Activated CD4-positive, alpha-beta T cell treated with anti-CD3 and anti-CD28 coated beads, Interleukin-2, amount 50 U/mL, for 4 hours (primary cell): Measurements from ENCODE around the gene EREG.

ENCODE experiments used
- DNase-seq, 2 experiments: peaks; one replicate each; pipeline ENCODE4 v3.0.0-alpha.2; 2020

EREG gene

DNA sequence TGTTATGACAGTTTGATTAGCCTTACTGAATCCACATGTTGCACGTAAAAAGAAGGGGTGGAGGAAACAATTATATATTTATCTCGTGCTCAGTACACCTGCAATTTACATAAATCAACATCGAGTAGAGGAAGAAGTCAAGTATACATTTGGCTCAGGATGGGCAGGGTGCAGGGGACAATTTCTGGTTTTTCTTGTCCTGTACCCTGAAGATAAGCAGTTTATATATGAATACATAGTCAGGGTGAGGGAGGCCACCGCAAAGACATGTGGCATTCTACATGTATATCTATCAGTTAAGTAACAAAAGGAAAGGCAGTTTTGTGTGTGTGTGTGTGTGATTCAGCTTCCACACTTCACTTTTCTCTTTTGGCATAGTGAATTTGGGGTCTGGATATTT is 11.1 kb upstream of the EREG start:
- no peak for DNase-seq

DNA sequence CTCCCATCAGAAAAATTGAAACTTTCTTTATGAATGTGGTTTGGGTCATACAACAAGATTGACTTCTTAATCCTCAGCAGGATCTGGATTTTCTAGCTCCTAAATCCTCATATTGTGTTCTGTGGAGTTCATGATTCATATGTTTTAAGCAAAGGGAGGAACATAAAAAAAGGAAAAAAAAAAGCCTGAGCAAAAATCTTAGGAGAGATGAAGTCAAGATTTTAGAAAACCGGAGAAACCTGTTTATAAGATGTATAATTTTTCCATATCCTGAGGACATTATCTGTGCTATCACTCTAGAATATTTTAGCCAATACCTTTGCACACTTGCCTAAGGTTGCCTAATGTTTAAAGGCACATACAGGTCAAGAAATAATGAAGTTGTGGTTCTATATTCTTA is 7.0 kb upstream of the EREG start:
- DNase-seq = no peak

DNA sequence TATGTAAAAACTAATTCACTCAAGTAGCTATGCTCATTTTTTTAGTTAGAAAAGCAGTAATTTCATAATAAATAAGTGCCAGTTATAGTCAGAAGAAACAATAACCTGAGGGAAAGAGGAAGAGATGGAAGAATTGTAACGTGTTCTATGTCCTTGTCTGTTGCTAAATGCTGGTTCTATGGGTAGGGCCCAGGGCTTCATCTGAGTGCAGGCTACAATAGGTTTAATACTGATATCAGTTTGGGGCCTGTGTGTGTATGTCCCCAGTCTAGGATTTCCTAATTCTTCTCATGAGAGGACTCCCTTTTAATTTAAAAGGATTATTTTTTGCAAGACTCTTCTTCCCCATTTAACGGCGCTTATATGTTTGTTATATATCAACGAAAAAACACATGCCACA is 3.3 kb upstream of the EREG start:
- no peak for DNase-seq

DNA sequence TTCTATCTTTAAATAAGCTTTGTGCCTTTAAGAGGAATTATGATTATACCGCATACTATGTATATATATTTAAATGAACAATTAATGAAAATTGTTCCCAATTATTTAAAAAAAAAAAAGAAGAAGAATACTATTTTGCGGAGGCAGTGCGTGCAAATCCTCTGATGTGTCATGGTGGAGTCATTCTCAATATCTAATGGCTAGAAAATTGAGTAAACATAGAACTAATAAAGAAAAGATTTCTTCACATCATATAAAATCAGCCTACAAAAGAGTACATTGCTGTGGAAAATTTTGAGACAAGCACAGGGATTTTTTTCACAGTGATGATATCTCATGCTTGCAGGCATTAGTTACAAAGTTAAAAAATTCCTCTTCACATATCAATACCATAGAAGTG is 2.6 kb upstream of the EREG start:
- DNase-seq = no peak

DNA sequence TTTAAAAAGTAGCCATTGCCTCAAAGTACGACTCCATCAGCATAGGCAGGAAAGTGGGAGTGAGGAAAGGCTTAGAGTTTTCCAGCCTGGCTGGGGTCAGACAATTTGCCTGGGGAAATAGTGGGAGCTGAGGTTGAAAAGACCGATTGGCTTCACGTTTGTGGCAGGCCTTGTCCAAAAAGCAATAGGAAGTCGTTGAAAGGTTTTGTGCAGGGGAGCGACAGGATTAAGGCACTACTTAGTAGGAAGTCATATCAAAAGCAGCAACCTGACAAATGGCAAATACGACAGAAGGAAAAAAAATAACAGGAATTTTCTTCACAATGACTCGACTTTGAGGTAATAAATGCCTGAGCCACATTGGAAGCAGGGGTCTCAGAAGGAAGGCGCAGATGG is 691 bp upstream of the EREG start:
- no peak for DNase-seq

DNA sequence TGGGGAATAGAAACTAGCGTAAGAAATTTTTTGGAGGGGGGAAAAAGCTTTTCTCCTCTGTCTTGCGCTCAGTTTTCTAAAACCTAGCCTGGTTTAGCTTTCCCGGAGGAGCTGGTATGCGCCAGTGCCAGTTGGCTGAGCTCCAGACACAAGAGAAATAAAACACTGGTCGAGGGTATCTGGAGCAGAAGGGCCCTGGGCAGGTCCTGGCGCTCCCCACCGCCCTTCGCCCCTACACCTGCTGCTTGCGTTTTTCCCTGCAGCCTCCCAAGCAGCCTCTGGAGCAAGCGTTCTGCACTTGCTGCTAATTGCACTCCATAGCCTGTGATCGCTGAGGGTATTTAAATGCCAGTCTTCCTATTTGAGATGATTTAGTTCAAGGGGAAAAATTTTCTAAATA is 816 bp downstream of the EREG start:
- DNase-seq = no peak

DNA sequence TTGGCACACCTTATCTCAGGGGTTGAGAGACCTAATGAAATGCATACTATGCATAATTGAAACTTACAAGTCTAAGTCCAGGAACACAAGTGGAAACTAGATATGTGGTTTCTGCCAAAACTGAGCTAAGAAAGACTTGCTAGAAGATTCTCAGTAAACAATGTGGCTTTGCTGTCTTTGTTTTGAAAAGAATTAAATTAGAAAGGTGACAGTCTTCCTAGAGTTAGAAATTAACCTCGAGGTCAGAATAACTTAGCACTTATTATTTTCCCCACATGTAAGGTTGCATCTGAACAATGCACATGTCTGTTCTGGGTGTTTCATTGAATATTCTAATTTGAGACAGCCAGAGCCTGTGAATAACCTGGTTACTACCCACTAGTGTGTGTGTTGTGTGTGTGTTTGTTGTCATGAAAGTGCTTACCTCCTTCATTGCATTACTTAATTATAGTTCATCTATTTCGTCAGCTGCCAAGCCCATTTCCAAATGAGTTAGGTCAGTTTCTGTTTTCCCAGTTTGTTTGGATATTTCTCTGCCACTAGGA is 1.5 kb downstream of the EREG start:
- DNase-seq = no peak

DNA sequence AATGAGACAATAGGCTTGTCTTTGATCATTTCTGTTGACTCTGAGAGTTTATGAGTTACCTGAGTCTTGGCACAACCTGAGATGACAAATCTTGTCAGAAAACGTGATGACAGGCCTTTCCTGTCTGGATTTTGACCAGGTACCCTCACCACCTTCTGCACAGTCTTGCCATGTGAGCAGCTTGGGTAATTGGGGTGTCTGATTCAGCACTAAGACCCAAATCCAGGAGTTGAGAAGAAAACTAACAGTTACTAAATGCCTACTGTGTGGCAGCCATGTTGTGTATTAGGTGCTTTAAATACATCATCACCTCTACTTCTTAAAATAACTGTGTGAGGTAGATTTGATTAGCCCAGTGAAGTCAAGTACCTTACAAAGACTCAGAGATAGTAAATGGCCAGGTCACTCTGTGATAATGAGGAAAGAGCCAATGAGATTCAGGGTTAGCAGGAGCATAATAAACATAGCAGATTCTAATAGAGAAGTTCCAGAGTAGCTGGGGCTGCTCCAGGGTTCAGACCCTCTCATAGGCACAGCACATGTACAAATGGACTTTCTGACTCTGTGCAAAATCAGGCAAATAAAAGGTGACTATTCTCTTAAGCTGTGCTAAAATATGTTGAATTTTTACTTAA is 2.8 kb downstream of the EREG start:
- no peak for DNase-seq

DNA sequence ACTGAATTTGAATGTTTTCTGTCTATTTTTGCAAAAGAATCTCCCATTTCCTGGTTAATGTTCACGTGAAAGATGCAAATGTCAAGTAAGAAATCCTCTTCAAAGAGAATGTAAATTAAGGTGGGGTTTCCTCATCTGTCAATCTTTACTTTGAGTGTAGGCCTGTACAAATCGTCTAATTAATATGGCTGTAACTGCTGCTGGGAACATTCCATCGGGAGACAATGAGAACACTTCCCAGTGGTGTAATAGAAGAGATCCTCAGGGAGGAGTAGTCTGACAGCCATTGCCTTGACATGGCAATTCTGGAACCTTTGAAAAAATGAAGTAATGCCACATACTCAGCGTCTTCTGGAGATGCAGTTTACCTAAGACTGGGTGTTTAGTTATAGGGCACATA is 3.7 kb downstream of the EREG start:
- no peak for DNase-seq

DNA sequence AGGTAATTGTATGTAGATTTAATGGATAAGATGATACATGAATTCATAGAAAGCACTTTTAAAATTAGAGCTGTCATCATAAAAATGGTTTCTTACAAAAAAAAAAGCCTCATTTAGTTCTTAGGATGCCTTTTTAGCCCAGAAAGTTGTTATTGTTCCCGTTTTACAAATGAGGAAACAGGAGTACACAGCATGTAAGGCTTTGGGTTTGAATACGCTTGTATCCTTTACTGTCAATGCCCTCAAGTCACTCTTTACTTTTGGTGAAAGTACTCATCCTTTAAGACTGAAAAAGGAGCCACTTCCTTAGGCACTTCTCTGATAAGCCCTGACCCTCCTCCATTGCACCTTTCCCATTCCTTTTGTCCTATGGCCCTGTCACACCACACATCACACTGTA is 4.9 kb downstream of the EREG start:
- DNase-seq = no peak

DNA sequence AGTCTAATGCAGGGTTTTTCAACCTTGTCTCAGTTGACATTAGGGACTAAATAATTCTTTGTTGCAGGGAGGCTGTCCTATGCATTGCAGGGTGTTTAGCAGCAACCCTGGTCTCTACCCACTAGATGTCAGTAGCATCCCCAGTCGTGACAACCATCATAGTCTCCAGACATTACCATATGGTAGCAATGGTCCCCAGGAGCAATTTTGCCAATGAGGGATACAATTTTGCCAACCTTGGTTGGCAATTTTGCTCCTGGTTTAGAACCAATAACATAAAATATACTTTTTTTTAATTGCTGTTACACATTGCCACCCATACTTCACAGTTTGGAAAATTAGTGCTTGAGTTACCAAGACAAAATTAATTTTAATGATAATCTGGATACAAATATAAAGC is 6.0 kb downstream of the EREG start:
- no peak for DNase-seq

DNA sequence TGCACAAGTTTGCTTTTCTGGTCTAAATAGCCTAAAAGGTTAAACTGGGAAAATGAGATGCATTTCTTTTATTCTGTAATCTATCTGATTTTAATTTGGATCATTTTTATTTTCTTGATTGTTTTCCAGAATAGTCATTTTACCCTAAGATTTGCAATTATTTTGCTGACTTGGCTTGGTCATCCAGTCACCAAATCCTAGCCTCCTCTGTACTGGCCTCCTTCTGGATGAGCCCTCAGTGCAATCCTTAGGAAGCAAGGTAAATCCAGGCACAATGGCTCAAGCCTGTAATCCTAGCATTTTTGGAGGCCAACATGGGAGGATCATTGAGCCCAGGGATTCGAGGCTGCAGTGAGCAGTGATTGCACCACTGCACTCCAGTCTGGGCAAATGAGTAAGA is 9.2 kb downstream of the EREG start:
- no peak for DNase-seq

DNA sequence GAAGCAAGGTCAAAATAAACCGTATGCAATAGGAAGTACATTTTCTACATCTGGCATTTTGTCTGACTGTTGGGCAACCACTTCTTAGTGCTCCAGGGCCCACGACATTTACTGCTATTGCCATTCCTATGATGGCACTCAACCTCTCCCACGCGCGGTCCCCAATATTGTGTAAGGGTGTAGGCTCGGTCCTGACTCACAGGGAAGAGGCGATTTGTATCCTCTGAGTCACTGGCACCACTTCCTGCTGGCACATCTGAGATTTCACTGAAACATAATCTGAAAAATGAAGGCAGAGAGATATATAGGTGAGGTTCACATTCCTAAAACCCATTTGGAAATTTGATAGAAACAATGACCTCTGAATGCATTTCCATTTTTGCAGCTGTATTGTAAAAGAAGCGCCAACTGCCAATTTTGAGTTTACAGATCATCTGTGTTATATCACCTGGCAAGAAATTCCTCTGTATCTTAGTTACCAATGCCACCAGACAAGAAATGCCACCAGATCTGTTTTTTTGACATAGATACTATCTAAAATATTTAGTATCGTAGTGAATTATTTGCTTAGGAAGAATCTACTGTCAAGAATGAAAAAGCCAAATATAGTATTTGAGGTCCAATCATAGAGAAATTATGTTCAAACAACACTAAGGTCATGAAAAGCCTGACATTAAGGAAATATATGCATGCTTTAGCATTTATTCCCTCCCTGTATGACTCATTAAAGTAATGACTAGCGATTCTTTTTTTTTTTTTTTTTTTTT is 9.8 kb downstream of the EREG start:
- no peak for DNase-seq

DNA sequence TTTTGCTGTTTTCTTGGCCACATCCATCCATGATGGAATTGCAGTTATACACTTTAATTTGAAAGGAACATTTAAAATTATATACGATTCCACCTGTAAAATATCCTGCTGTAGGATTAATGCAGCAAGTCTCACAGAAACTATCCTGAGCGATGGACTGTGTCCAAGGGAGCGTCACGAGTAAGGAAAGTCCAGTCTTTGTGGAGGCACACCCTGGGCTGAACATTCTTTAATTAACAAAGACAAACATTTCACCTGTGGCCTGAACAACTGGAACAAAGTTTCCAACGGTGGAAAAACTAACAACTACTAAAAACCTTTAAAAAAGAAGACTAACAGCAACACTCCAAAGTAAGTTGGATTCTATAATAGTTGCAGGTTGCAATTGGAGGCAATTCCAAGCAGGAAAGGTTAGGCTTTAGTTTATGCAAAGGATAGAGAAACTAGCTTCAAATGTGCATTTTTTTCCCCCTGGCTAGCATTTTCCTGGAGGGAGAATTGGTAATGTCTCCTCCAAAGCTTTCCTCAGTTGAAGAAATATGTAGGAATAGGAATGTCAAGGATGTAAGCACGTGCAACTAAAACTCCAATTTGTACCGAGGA is 11.0 kb downstream of the EREG start:
- DNase-seq = no peak

DNA sequence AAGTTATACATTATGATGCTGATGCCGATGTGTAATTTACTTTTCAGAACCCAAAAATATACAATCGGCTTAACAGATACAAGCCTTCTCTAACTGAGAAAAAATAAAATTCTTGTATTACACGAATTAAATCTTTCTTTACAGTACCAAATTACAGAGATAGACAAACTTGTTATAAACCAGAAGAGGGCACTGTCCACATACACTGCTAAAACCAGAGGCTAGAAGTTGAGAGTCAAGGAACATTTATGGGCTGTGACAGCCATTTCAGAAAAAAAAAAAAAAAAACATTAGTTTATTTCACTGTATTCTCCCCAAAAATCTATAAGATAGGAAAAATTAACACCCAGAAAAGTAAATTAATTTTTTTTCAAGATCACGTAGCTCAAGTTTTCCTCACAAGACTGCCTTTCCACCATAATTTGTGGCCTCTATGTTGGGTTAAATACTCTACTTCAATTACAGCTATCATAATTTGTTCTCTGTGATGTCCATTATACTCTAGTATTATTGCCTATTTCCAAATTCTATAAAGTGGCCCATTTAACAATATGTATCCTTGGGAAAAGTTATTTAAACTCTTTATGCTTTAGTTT is 12.0 kb downstream of the EREG start:
- DNase-seq = no peak

DNA sequence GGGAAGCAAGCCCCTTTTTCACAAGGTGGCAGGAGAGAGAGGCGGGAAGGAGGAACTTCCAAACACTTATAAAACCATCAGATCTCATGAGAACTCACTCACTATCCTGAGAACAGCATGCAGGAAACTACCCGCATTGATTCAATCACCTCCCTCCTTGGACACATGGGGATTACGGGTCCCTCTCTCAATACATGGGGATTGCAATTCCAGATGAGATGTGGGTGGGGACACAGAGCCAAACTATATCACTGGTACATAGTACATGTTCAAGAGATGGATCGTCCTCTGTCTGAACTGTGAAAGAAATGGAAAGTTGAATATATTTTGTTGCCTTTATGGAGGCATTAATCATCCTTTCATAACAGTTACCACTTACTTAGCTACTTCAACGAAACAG is 12.8 kb downstream of the EREG start:
- DNase-seq = no peak

DNA sequence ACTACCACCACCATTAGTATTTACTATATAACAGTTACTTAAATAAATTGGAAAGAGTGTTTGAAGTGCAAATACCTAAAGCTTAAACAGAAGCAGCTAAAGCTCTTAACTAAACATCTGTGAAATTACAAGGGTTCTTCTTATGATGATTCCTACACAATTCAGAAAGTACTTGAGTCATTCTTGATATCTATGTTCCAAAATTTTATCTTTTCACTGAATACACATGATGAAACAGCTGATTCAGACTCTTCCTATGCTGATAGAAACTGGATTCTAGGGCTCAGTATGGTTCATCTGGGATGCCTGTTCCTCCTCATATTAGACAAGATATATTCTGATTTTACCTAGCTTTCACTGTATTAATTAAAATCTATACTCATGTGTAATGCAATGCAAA is 13.6 kb downstream of the EREG start:
- DNase-seq = no peak

DNA sequence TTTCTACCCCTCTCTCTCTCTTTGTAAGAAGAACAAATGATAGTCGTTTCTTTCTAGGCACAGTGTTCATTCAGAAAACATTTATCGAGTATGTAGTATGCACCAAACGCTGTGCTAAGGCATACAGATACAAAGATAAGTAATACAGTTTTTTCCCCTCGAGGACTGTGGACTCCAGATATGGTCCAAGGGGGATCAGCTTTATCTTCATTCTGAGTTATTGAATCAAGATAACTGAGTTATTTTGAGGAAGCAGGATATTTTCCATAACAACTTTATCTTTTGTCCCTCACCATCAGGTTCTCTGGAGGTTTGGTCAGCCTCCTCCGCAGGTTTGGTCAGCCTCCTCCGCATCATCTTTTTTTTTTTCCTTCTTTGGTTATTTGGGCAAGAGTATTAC is 15.0 kb downstream of the EREG start:
- no peak for DNase-seq

DNA sequence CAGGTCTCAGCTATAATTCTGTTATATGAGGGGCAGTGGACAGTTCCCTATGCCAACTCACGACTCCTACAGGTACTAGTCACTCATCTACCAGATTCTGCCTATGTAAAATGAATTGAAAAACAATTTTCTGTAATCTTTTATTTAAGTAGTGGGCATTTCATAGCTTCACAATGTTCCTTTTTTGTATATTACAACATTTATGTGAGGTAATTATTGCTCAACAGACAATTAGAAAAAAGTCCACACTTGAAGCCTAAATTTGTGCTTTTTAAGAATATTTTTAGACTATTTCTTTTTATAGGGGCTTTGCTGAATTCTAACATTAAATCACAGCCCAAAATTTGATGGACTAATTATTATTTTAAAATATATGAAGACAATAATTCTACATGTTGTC is 20.4 kb downstream of the EREG start:
- no peak for DNase-seq

DNA sequence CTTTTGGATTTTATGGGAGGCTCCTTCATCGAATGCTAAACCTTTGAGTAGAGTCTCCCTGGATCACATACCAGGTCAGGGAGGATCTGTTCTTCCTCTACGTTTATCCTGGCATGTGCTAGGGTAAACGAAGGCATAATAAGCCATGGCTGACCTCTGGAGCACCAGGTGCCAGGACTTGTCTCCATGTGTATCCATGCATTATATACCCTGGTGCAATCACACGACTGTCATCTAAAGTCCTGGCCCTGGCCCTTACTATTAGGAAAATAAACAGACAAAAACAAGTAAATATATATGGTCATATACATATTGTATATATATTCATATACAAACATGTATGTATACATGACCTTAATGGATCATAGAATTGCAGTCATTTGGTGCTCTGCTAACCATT is 21.2 kb downstream of the EREG start:
- DNase-seq = no peak

DNA sequence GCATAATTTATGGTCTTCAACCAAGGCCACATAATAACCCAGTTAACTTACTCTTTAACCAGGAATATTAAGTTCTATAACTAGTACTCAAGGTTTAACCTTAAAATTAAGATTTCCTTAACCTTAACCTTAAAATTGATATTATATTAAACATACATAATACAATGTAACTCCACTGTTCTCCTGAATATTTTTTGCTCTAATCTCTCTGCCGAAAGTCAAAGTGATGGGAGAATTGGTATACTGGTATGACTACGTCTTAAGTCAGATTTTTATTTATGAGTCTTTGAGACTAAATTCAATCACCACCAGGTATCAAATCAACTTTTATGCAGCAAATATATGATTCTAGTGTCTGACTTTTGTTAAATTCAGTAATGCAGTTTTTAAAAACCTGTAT is 22.8 kb downstream of the EREG start:
- DNase-seq = no peak

DNA sequence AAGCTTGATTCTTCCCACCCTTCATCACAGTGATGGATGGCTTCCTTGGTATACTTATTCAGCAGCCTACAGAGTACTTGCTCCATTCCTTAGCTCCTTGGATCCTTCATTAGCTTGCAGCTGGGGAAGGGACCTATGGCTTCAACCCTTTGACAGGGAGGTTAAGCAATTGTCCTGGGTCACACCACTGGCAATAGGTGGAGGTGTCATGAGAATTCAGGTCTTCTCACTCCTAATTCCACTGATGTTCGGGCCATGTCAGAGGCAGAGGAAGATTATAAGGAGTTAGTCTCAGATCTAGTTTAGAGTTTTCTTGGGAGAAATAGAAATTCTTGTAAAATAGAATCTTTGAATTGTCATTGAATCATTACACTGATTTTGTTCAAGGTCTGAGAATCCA is 24.5 kb downstream of the EREG start:
- no peak for DNase-seq

DNA sequence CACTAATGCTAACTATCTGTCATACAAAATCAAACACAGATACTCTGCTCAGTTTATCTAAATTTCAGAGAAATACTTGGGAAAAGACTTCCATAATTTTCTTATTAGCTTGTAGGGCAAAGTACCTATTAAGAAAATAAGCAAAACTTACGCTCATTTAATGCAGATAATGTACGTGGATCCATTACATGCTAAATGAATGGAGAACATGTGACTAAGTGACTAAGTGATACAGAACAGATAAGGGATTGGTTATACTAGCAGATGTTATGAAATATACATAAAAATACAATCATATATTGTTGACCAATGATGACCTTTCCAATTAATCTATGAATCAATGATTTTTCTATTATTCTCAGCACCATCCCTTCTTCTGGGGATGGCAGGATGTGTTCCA is 25.7 kb downstream of the EREG start:
- DNase-seq = no peak

DNA sequence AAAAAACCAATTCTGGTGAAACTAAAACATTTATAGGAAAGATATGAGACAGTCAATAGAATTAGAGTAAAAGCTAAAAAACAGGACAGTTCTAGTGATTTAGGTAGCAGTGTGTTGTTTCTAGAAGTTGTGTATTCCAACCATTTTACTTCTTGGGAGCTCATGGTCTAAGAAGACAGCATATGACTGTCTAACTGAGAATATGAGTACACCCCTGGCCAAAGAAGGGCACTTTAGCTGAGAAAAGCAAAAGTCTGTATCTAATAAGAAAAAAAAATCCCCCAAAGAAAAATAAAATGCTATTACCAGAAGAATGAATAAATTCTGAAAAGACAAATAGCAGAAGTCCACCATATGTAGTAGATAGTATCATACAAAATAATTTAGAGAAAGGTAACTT is 26.4 kb downstream of the EREG start:
- DNase-seq = no peak
